Liver (tissue), 9 donors: Measurements from ENCODE around the gene MCF2L2. TPM values are rescaled to one million over a fixed set of nuclear protein-coding genes. Genes with fewer than 3 reads are reported as not detected.

ENCODE experiments used
- DNase-seq: peaks from one replicate; pipeline ENCODE4 v3.0.0-alpha.2; 2017; ENCODE audit warnings: low spot score
- H3K27ac ChIP-seq, 2 donors: one replicate each; pipeline ENCODE4 v1.7.0; 2013; ENCODE audit warnings: inconsistent platforms in 2 of 2, low read length in 2 of 2, control low read depth in 1 of 2, low read depth in 1 of 2, mild to moderate bottlenecking in 1 of 2
- H3K27me3 ChIP-seq, 4 donors: one replicate each; pipeline versions ENCODE4 v1.6.1 to v1.7.0; 2013; ENCODE audit warnings: low read length in 3 of 4, inconsistent platforms in 1 of 4, mild to moderate bottlenecking in 1 of 4, moderate library complexity in 1 of 4; ENCODE audit not compliant: control insufficient read depth in 4 of 4, insufficient read depth in 4 of 4
- H3K36me3 ChIP-seq, 4 donors: one replicate each; pipeline versions ENCODE4 v1.6.1 to v1.7.0; 2013; ENCODE audit warnings: low read length in 3 of 4, mild to moderate bottlenecking in 3 of 4, low read depth in 1 of 4, moderate library complexity in 1 of 4; ENCODE audit not compliant: control insufficient read depth in 4 of 4, insufficient read depth in 3 of 4
- H3K4me1 ChIP-seq, 4 donors: one replicate each; pipeline versions ENCODE4 v1.6.1 to v1.7.0; 2013; ENCODE audit warnings: low read length in 3 of 4, mild to moderate bottlenecking in 3 of 4, moderate library complexity in 1 of 4; ENCODE audit not compliant: control insufficient read depth in 4 of 4, insufficient read depth in 4 of 4
- H3K4me3 ChIP-seq, 3 donors: one replicate each; pipeline versions ENCODE4 v1.6.1 to v1.7.0; 2013; ENCODE audit warnings: low read length in 3 of 3, control low read depth in 1 of 3, low read depth in 1 of 3, mild to moderate bottlenecking in 1 of 3
- H3K9ac ChIP-seq, 2 donors: one replicate each; pipeline ENCODE4 v1.7.0; 2013; ENCODE audit warnings: low read length in 2 of 2, mild to moderate bottlenecking in 2 of 2, moderate library complexity in 2 of 2, control low read depth in 1 of 2, low read depth in 1 of 2
- H3K9me3 ChIP-seq, 4 donors: one replicate each; pipeline versions ENCODE4 v1.6.1 to v1.7.0; 2013; ENCODE audit warnings: low read length in 3 of 4; ENCODE audit not compliant: control insufficient read depth in 4 of 4
- EGR1 ChIP-seq, 2 donors: IDR thresholded peaks; 2 replicates each; pipeline ENCODE4 v1.6.1; 2016 to 2018; ENCODE audit warnings: antibody characterized with exemption in 2 of 2, low read depth in 2 of 2
- FOXA1 ChIP-seq: IDR thresholded peaks from 2 replicates; pipeline ENCODE4 v1.6.1; 2016; ENCODE audit warnings: antibody characterized with exemption
- FOXA2 ChIP-seq: IDR thresholded peaks from 2 replicates; pipeline ENCODE4 v1.6.1; 2016; ENCODE audit warnings: antibody characterized with exemption
- HNF4A ChIP-seq, 2 donors: conservative IDR thresholded peaks; 2 replicates each; pipeline ENCODE4 v1.6.1; 2016; ENCODE audit warnings: antibody characterized with exemption in 2 of 2, mild to moderate bottlenecking in 2 of 2
- HNF4G ChIP-seq: IDR thresholded peaks from 2 replicates; pipeline ENCODE4 v1.6.1; 2016; ENCODE audit warnings: antibody characterized with exemption
- JUND ChIP-seq, 2 donors: IDR thresholded peaks; 2 replicates each; pipeline ENCODE4 v1.6.1; 2016; ENCODE audit warnings: antibody characterized with exemption in 2 of 2
- NR2F2 ChIP-seq: IDR thresholded peaks from 2 replicates; pipeline ENCODE4 v1.6.1; 2016; ENCODE audit warnings: antibody characterized with exemption
- RAD21 ChIP-seq, 2 donors: IDR thresholded peaks; 2 replicates each; pipeline ENCODE4 v1.6.1; 2016; ENCODE audit warnings: antibody characterized with exemption in 2 of 2, mild to moderate bottlenecking in 2 of 2
- RXRA ChIP-seq, 2 donors: IDR thresholded peaks; 2 replicates each; pipeline ENCODE4 v1.6.1; 2017 to 2018; ENCODE audit warnings: antibody characterized with exemption in 2 of 2, mild to moderate bottlenecking in 1 of 2
- SP1 ChIP-seq: IDR thresholded peaks from 2 replicates; pipeline ENCODE4 v1.6.1; 2018; ENCODE audit warnings: antibody characterized with exemption, mild to moderate bottlenecking
- TAF1 ChIP-seq: conservative IDR thresholded peaks from 2 replicates; pipeline ENCODE4 v1.6.1; 2016; ENCODE audit warnings: antibody characterized with exemption, mild to moderate bottlenecking
- YY1 ChIP-seq: IDR thresholded peaks from 2 replicates; pipeline ENCODE4 v1.6.1; 2016; ENCODE audit warnings: antibody characterized with exemption, mild to moderate bottlenecking
- WGBS: extraction: QIAGEN DNeasy Blood & Tissue Kit; methylation state at CpG from one replicate; pipeline ENCODE4 v1.1.7; 2013; 5-methylcytosine and 5-hydroxymethylcytosine counted together
- polyA plus RNA-seq, 2 donors: library from polyadenylated mRNA; stranded (reverse) in 1 of 2; unstranded in 1 of 2; fragments of 200-250 nt in 1 of 2; fragments of >200 nt in 1 of 2; fragmentation: Nextera tagmentation in 1 of 2; extraction: Ambion mirVana in 1 of 2; gene quantifications; one replicate each; pipeline versions ENCODE4 v1.2.1 to v1.2.3, GENCODE V29; 2013 to 2015
- total RNA-seq, 2 donors: library from RNA; depleted of rRNA; stranded (reverse); fragments of >200 nt; gene quantifications; one replicate each; pipeline ENCODE4 v1.2.3, GENCODE V29; 2014
- TF ChIP-seq, protein P1 (sequence below): IDR thresholded peaks from 2 replicates; pipeline ENCODE4 v1.6.1; 2016; ENCODE audit warnings: antibody characterized with exemption
- TF ChIP-seq, protein P2 (sequence below): fragments of 150-350 bp; IDR thresholded peaks from 2 replicates; pipeline ENCODE4 v1.5.1; 2017; ENCODE audit warnings: improper control_type of control experiment, low read depth, low read length; ENCODE audit not compliant: missing input control
- TF ChIP-seq, protein P3 (sequence below): IDR thresholded peaks from 2 replicates; pipeline ENCODE4 v1.6.1; 2016; ENCODE audit warnings: antibody characterized with exemption, mild to moderate bottlenecking
- TF ChIP-seq, protein P4 (sequence below): IDR thresholded peaks from 2 replicates; pipeline ENCODE4 v1.6.1; 2016; ENCODE audit warnings: antibody characterized with exemption
- TF ChIP-seq, protein P5 (sequence below): IDR thresholded peaks from 2 replicates; pipeline ENCODE4 v1.6.1; 2016; ENCODE audit warnings: antibody characterized with exemption
- donor health status: healthy.
- donor health status: healthy.
- donor health status: healthy.
- donor health status: healthy.
- donor health status: healthy.

Gene MCF2L2
- total and polyA plus RNA-seq, 4 donors = 0.02 to 0.47 (median 0.17) TPM; not detected in 1

GRCh38 chr3:183158113-183158512 is 270.3 kb downstream of the MCF2L2 start:
- no peak overlapping the region for H3K9ac ChIP-seq
- H3K27ac ChIP-seq = no peak overlapping the region
- DNase-seq = no peak
- no peaks in the 10 kb centered on the region for H3K36me3 ChIP-seq
- no peaks in the 10 kb centered on the region for H3K9me3 ChIP-seq
- no peaks in the 10 kb centered on the region for H3K27me3 ChIP-seq
- H3K4me1 ChIP-seq = peaks cover 0 to 7% (median 5%) of the 10 kb centered on the region in 4 donors
- TF ChIP-seq SP1 (no peak), FOXA1 (no peak), YY1 (no peak), FOXA2 (no peak), RAD21 (IDR thresholded peaks at IDR 0.05) (no peak), TAF1 (no peak), HNF4A (conservative IDR thresholded peaks at IDR 0.05) (no peak), EGR1 (IDR thresholded peaks at IDR 0.05; ENCODE audit: low read depth in 2 of 2) (no peak), RXRA (IDR thresholded peaks at IDR 0.05) (no peak), NR2F2 (no peak)
- TF ChIP-seq, protein P1, sequence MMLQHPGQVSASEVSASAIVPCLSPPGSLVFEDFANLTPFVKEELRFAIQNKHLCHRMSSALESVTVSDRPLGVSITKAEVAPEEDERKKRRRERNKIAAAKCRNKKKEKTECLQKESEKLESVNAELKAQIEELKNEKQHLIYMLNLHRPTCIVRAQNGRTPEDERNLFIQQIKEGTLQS = no peak
- TF ChIP-seq, protein P2, sequence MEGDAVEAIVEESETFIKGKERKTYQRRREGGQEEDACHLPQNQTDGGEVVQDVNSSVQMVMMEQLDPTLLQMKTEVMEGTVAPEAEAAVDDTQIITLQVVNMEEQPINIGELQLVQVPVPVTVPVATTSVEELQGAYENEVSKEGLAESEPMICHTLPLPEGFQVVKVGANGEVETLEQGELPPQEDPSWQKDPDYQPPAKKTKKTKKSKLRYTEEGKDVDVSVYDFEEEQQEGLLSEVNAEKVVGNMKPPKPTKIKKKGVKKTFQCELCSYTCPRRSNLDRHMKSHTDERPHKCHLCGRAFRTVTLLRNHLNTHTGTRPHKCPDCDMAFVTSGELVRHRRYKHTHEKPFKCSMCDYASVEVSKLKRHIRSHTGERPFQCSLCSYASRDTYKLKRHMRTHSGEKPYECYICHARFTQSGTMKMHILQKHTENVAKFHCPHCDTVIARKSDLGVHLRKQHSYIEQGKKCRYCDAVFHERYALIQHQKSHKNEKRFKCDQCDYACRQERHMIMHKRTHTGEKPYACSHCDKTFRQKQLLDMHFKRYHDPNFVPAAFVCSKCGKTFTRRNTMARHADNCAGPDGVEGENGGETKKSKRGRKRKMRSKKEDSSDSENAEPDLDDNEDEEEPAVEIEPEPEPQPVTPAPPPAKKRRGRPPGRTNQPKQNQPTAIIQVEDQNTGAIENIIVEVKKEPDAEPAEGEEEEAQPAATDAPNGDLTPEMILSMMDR = no peak
- TF ChIP-seq, protein P3, sequence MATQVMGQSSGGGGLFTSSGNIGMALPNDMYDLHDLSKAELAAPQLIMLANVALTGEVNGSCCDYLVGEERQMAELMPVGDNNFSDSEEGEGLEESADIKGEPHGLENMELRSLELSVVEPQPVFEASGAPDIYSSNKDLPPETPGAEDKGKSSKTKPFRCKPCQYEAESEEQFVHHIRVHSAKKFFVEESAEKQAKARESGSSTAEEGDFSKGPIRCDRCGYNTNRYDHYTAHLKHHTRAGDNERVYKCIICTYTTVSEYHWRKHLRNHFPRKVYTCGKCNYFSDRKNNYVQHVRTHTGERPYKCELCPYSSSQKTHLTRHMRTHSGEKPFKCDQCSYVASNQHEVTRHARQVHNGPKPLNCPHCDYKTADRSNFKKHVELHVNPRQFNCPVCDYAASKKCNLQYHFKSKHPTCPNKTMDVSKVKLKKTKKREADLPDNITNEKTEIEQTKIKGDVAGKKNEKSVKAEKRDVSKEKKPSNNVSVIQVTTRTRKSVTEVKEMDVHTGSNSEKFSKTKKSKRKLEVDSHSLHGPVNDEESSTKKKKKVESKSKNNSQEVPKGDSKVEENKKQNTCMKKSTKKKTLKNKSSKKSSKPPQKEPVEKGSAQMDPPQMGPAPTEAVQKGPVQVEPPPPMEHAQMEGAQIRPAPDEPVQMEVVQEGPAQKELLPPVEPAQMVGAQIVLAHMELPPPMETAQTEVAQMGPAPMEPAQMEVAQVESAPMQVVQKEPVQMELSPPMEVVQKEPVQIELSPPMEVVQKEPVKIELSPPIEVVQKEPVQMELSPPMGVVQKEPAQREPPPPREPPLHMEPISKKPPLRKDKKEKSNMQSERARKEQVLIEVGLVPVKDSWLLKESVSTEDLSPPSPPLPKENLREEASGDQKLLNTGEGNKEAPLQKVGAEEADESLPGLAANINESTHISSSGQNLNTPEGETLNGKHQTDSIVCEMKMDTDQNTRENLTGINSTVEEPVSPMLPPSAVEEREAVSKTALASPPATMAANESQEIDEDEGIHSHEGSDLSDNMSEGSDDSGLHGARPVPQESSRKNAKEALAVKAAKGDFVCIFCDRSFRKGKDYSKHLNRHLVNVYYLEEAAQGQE = no peak
- 93% methylated on average over 2 of the region's 2 CpGs for WGBS
- H3K4me3 ChIP-seq = no peak overlapping the region

GRCh38 chr3:183156266-183156665 is 272.2 kb downstream of the MCF2L2 start:
- H3K27me3 ChIP-seq = no peaks in the 10 kb centered on the region
- no peak overlapping the region for H3K9ac ChIP-seq
- H3K36me3 ChIP-seq = no peaks in the 10 kb centered on the region
- H3K27ac ChIP-seq = no peak overlapping the region
- WGBS = 86% methylated on average over 5 of the region's 5 CpGs
- H3K9me3 ChIP-seq = no peaks in the 10 kb centered on the region
- no peak overlapping the region for H3K4me3 ChIP-seq
- DNase-seq = no peak
- no peaks in the 10 kb centered on the region for H3K4me1 ChIP-seq
- TF ChIP-seq RAD21 (IDR thresholded peaks at IDR 0.05) (no peak), FOXA2 (no peak), SP1 (no peak), JUND (IDR thresholded peaks at IDR 0.05) (no peak), FOXA1 (no peak), RXRA (IDR thresholded peaks at IDR 0.05) (no peak), HNF4G (no peak), EGR1 (IDR thresholded peaks at IDR 0.05; ENCODE audit: low read depth in 2 of 2) (no peak), NR2F2 (no peak), HNF4A (conservative IDR thresholded peaks at IDR 0.05) (no peak), YY1 (no peak), TAF1 (no peak)
- TF ChIP-seq, protein P3 = no peak
- TF ChIP-seq, protein P1 = no peak
- TF ChIP-seq, protein P4, sequence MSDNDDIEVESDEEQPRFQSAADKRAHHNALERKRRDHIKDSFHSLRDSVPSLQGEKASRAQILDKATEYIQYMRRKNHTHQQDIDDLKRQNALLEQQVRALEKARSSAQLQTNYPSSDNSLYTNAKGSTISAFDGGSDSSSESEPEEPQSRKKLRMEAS = no peak
- TF ChIP-seq, protein P2 = no peak
- TF ChIP-seq, protein P5, sequence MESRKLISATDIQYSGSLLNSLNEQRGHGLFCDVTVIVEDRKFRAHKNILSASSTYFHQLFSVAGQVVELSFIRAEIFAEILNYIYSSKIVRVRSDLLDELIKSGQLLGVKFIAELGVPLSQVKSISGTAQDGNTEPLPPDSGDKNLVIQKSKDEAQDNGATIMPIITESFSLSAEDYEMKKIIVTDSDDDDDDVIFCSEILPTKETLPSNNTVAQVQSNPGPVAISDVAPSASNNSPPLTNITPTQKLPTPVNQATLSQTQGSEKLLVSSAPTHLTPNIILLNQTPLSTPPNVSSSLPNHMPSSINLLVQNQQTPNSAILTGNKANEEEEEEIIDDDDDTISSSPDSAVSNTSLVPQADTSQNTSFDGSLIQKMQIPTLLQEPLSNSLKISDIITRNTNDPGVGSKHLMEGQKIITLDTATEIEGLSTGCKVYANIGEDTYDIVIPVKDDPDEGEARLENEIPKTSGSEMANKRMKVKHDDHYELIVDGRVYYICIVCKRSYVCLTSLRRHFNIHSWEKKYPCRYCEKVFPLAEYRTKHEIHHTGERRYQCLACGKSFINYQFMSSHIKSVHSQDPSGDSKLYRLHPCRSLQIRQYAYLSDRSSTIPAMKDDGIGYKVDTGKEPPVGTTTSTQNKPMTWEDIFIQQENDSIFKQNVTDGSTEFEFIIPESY = no peak
